SK-N-SH (cell line): ENCODE data around the gene PKP4. TPM values are rescaled to one million over a fixed set of nuclear protein-coding genes. Genes with fewer than 3 reads are reported as not detected.

ENCODE experiments used
- CTCF ChIA-PET: fragments of 300-600, 350-600 bp; formaldehyde crosslinking; extraction: SDS; loops from one replicate; lab custom pipeline; 2021; lab: Yijun Ruan, JAX
- POLR2A ChIA-PET: fragments of 350-600 bp; sonication (Branson Sonifier 250); formaldehyde crosslinking; extraction: SDS; loops from one replicate; lab custom pipeline; 2020; ENCODE audit warnings: antibody characterized with exemption, inconsistent platforms; lab: Yijun Ruan, JAX
- DNase-seq: peaks from one replicate; pipeline ENCODE4 v3.0.0; 2012
- H2AFZ ChIP-seq: fragments of 200-600 bp; sonication (generic); 2 replicates; pipeline ENCODE4 v1.8.1; 2016; ENCODE audit warnings: antibody characterized with exemption, mild to moderate bottlenecking, low read depth
- H3F3A ChIP-seq: fragments of 200-600 bp; sonication (generic); replicated peaks from 2 replicates; pipeline ENCODE3; 2016; ENCODE audit warnings: antibody characterized with exemption, mild to moderate bottlenecking; ENCODE audit not compliant: insufficient read depth
- H3K27ac ChIP-seq, 2 experiments: fragments of 200-500 bp in 1 of 2; fragments of 200-600 bp in 1 of 2; sonication (Bioruptor generic) in 1 of 2; sonication (generic), shearing (Covaris generic) in 1 of 2; 2 replicates each; pipeline versions ENCODE4 v1.5.1 to v1.6.1; 2014 to 2016; ENCODE audit warnings: low read depth in 2 of 2, inconsistent platforms in 1 of 2, low read length in 1 of 2, mild to moderate bottlenecking in 1 of 2, mixed read lengths in 1 of 2
- H3K27me3 ChIP-seq: fragments of 200-600 bp; sonication (generic), shearing (Covaris generic); 2 replicates; pipeline ENCODE4 v1.6.1; 2016; ENCODE audit warnings: mixed run types; ENCODE audit not compliant: insufficient read depth
- H3K36me3 ChIP-seq, 2 experiments: fragments of 200-500 bp in 1 of 2; fragments of 200-600 bp in 1 of 2; sonication (Bioruptor generic) in 1 of 2; sonication (generic) in 1 of 2; replicated peaks in 1 of 2; 2 replicates each; pipeline versions ENCODE3 to v1.5.1; 2014 to 2016; ENCODE audit warnings: low read length in 1 of 2, mild to moderate bottlenecking in 1 of 2; ENCODE audit not compliant: insufficient read depth in 2 of 2, control insufficient read depth in 1 of 2
- H3K4me1 ChIP-seq, 2 experiments: fragments of 200-500 bp in 1 of 2; fragments of 200-600 bp in 1 of 2; sonication (Bioruptor generic) in 1 of 2; sonication (generic), shearing (Covaris generic) in 1 of 2; 2 replicates each; pipeline versions ENCODE4 v1.5.1 to v1.6.1; 2014 to 2016; ENCODE audit warnings: low read depth in 1 of 2, low read length in 1 of 2, mixed run types in 1 of 2; ENCODE audit not compliant: insufficient read depth in 2 of 2, control insufficient read depth in 1 of 2
- H3K4me2 ChIP-seq: fragments of 200-600 bp; sonication (generic), shearing (Covaris generic); 2 replicates; pipeline ENCODE4 v1.6.1; 2017; ENCODE audit warnings: mixed run types
- H3K4me3 ChIP-seq, 2 experiments: fragments of 200-500 bp in 1 of 2; fragments of 200-600 bp in 1 of 2; sonication (Bioruptor generic) in 1 of 2; sonication (generic), shearing (Covaris generic) in 1 of 2; 2 replicates each; pipeline versions ENCODE4 v1.5.1 to v1.8.1; 2014 to 2016; ENCODE audit warnings: low read depth in 2 of 2, inconsistent platforms in 1 of 2, low read length in 1 of 2, mild to moderate bottlenecking in 1 of 2, mixed read lengths in 1 of 2, moderate library complexity in 1 of 2
- H3K79me2 ChIP-seq: fragments of 200-600 bp; sonication (generic); 2 replicates; pipeline ENCODE4 v1.8.1; 2017; ENCODE audit warnings: mild to moderate bottlenecking; ENCODE audit not compliant: insufficient read depth
- H3K9ac ChIP-seq: fragments of 200-600 bp; sonication (generic); 2 replicates; pipeline ENCODE4 v1.6.1; 2017; ENCODE audit warnings: mixed run types
- H3K9me2 ChIP-seq: fragments of 200-600 bp; sonication (generic); 2 replicates; pipeline ENCODE4 v1.6.1; 2017; ENCODE audit warnings: mixed run types
- H3K9me3 ChIP-seq: fragments of 200-600 bp; sonication (generic); 2 replicates; pipeline ENCODE4 v1.6.1; 2017; ENCODE audit warnings: mixed run types, mild to moderate bottlenecking, moderate library complexity
- H4K20me1 ChIP-seq: fragments of 200-600 bp; sonication (generic); 2 replicates; pipeline ENCODE4 v1.6.1; 2017; ENCODE audit warnings: mild to moderate bottlenecking, mixed run types; ENCODE audit not compliant: insufficient read depth
- CHD2 ChIP-seq: fragments of 150-350 bp; IDR thresholded peaks from 2 replicates; pipeline ENCODE4 v1.6.1; 2018; ENCODE audit warnings: low read length; ENCODE audit not compliant: partially characterized antibody
- FOSL2 ChIP-seq: IDR thresholded peaks from 2 replicates; pipeline ENCODE4 v1.4.0; 2012; ENCODE audit warnings: low read depth, mild to moderate bottlenecking, moderate library complexity, borderline replicate concordance
- FOXJ3 ChIP-seq: sonication (generic); formaldehyde crosslinking; IDR thresholded peaks from 2 replicates; pipeline ENCODE4 v1.5.1; 2020; ENCODE audit warnings: mild to moderate bottlenecking, missing genetic modification reagents
- GATA2 ChIP-seq: sonication (generic); formaldehyde crosslinking; IDR thresholded peaks from 2 replicates; pipeline ENCODE4 v1.5.0; 2020; ENCODE audit warnings: mild to moderate bottlenecking, missing genetic modification reagents
- JUND ChIP-seq: IDR thresholded peaks from 2 replicates; pipeline ENCODE4 v1.4.0; 2012
- MAX ChIP-seq: IDR thresholded peaks from 2 replicates; pipeline ENCODE4 v1.4.0; 2012; ENCODE audit warnings: low read depth
- NFIC ChIP-seq: IDR thresholded peaks from 2 replicates; pipeline ENCODE4 v1.4.0; 2012; ENCODE audit warnings: borderline replicate concordance
- NRF1 ChIP-seq: IDR thresholded peaks from 2 replicates; pipeline ENCODE4 v1.6.1; 2012; ENCODE audit warnings: low read depth, mild to moderate bottlenecking, low read length
- RFX5 ChIP-seq: IDR thresholded peaks from 2 replicates; pipeline ENCODE4 v1.6.1; 2012; ENCODE audit warnings: mild to moderate bottlenecking, improper control_type of control experiment, low read length
- RXRA ChIP-seq: IDR thresholded peaks from 2 replicates; pipeline ENCODE4 v1.4.0; 2012; ENCODE audit warnings: low read depth, mild to moderate bottlenecking, borderline replicate concordance
- TAF1 ChIP-seq: IDR thresholded peaks from 2 replicates; pipeline ENCODE4 v1.6.1; 2012; ENCODE audit warnings: low read depth, mild to moderate bottlenecking, low read length, moderate library complexity, borderline replicate concordance
- TCF12 ChIP-seq: IDR thresholded peaks from 2 replicates; pipeline ENCODE4 v1.4.0; 2012
- USF1 ChIP-seq: IDR thresholded peaks from 2 replicates; pipeline ENCODE4 v1.4.0; 2012; ENCODE audit warnings: low read depth, borderline replicate concordance
- USF2 ChIP-seq: fragments of 150-350 bp; IDR thresholded peaks from 2 replicates; pipeline ENCODE4 v1.6.1; 2017; ENCODE audit warnings: antibody characterized with exemption, low read length, low read depth, borderline replicate concordance
- YY1 ChIP-seq: IDR thresholded peaks from 2 replicates; pipeline ENCODE4 v1.4.0; 2012; ENCODE audit warnings: low read depth, mild to moderate bottlenecking
- WGBS: methylation state at CpG from one replicate; pipeline ENCODE4 v1.1.6; 2017; ENCODE audit warnings: low lambda C conversion rate; 5-methylcytosine and 5-hydroxymethylcytosine counted together
- polyA plus RNA-seq, 3 experiments: library from polyadenylated mRNA; depleted of rRNA; stranded (reverse); fragments of >200 nt; gene quantifications; 2 replicates each; pipeline ENCODE4 v1.2.3, GENCODE V29; 2012
- TF ChIP-seq, protein P1 (sequence below): IDR thresholded peaks from 2 replicates; pipeline ENCODE4; 2012

The PKP4 gene
- polyA plus RNA-seq, 1 of the 3 experiments (the other 2 are of a cell fraction) = 10.9 TPM

GRCh38 chr2:158718851-158719250 lies 262.1 kb downstream of the PKP4 start:
- Histone ChIP-seq H3K4me1 (no peaks in the 10 kb centered on the region; a peak in 1 of 4 replicates), H3K4me3 (no peak overlapping the region), H3F3A (no peaks in the 10 kb centered on the region), H3K79me2 (no peaks in the 10 kb centered on the region), H3K9me2 (no peaks in the 10 kb centered on the region), H3K27me3 (no peaks in the 10 kb centered on the region), H3K27ac (no peak overlapping the region), H3K36me3 (no peaks in the 10 kb centered on the region), H3K9me3 (no peaks in the 10 kb centered on the region), H3K9ac (no peak overlapping the region), H3K4me2 (no peak overlapping the region), H4K20me1 (no peaks in the 10 kb centered on the region), H2AFZ (no peak overlapping the region)
- POLR2A ChIA-PET = no interaction called here
- 81% methylated on average over 5 of the region's 5 CpGs for WGBS
- CTCF ChIA-PET = interaction anchor here (1.2 kb wide), 1 partner anchor 1228 kb away, joined by 3 read pairs; no protein-coding TSS in a partner anchor
- no peak for DNase-seq
- TF ChIP-seq RFX5 (no peak), GATA2 (CRISPR knock-in tag) (no peak), FOXJ3 (no peak)

GRCh38 chr2:158719403-158719802 lies 262.7 kb downstream of the PKP4 start:
- Histone ChIP-seq H3K4me2 (no peak overlapping the region), H3F3A (no peaks in the 10 kb centered on the region), H3K27me3 (no peaks in the 10 kb centered on the region), H3K9me3 (no peaks in the 10 kb centered on the region), H3K9me2 (no peaks in the 10 kb centered on the region), H3K36me3 (no peaks in the 10 kb centered on the region), H3K4me3 (no peak overlapping the region), H4K20me1 (no peaks in the 10 kb centered on the region), H3K27ac (no peak overlapping the region), H3K4me1 (no peaks in the 10 kb centered on the region; a peak in 1 of 4 replicates), H3K79me2 (no peaks in the 10 kb centered on the region), H3K9ac (no peak overlapping the region), H2AFZ (no peak overlapping the region)
- no peak for TF ChIP-seq TAF1
- no peak for TF ChIP-seq USF1
- TF ChIP-seq USF2 = no peak
- TF ChIP-seq JUND = no peak
- no peak for TF ChIP-seq FOXJ3
- no peak for TF ChIP-seq TCF12
- no peak for TF ChIP-seq NFIC
- no peak for TF ChIP-seq RXRA
- TF ChIP-seq, protein P1, sequence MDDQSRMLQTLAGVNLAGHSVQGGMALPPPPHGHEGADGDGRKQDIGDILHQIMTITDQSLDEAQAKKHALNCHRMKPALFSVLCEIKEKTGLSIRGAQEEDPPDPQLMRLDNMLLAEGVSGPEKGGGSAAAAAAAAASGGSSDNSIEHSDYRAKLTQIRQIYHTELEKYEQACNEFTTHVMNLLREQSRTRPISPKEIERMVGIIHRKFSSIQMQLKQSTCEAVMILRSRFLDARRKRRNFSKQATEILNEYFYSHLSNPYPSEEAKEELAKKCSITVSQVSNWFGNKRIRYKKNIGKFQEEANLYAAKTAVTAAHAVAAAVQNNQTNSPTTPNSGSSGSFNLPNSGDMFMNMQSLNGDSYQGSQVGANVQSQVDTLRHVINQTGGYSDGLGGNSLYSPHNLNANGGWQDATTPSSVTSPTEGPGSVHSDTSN = no peak
- no peak for TF ChIP-seq RFX5
- TF ChIP-seq FOSL2 = no peak
- TF ChIP-seq MAX = no peak
- TF ChIP-seq NRF1 = no peak
- TF ChIP-seq YY1 = no peak
- TF ChIP-seq CHD2 = no peak
- ChIA-PET POLR2A (no interaction called here), CTCF (no interaction called here)
- 74% methylated on average over 5 of the region's 5 CpGs for WGBS
- DNase-seq = no peak
